Upper lobe of left lung (tissue), 4 donors: ENCODE measurements around the gene ATP1A1.

Experiments
- CTCF ChIP-seq, 6 experiments: fragments of 450-650 bp in 4 of 6; fragments of 200-600 bp in 2 of 6; sonication (generic) in 2 of 6; IDR thresholded peaks; one replicate each; pipeline ENCODE4 v1.5.1; 2016 to 2019; ENCODE audit warnings: antibody characterized with exemption in 6 of 6
- POLR2A ChIP-seq, 4 donors: fragments of 450-650 bp; IDR thresholded peaks; one replicate each; pipeline ENCODE4 v1.5.1; 2016 to 2017; ENCODE audit warnings: antibody characterized with exemption in 4 of 4, mild to moderate bottlenecking in 2 of 4

GRCh38 chr1:116365353-116365780 is 7.7 kb upstream of the ATP1A1 start:
- no peak for TF ChIP-seq CTCF (IDR thresholded peaks at IDR 0.05)
- TF ChIP-seq POLR2A (IDR thresholded peaks at IDR 0.05) = no peak
